GM21717 (cell line): ENCODE data around the gene P2RX5.
"Not testable (repeated sequence)": the region's sequence is repeated elsewhere in the genome, so short reads cannot be mapped to it uniquely, and the experiment has no call there.

ENCODE experiments used
- ATAC-seq: cut with Tn5 transposase; IDR thresholded peaks from one replicate; pipeline ENCODE4 v1.9.1; 2021; ENCODE audit warnings: mild to moderate bottlenecking, moderate library complexity; ENCODE audit not compliant: unreplicated experiment

The P2RX5 gene

GRCh38 chr17:3715296-3715695 lies 19.3 kb upstream of the P2RX5 start:
- no peak for ATAC-seq

- ATAC-seq = no peak
These were observed 17.0 kb upstream of the P2RX5 start for GRCh38 chr17:3712811-3713463.

GRCh38 chr17:3710951-3711383 lies 15.0 kb upstream of the P2RX5 start:
- peak; percentile 91 for ATAC-seq

GRCh38 chr17:3708366-3708765 lies 12.4 kb upstream of the P2RX5 start:
- no peak for ATAC-seq

- ATAC-seq = not testable (repeated sequence)
These were observed 9.7 kb upstream of the P2RX5 start for GRCh38 chr17:3705718-3705984.

- no peak for ATAC-seq
These were observed 9.2 kb upstream of the P2RX5 start for GRCh38 chr17:3704931-3705717.

GRCh38 chr17:3702041-3702539 lies 6.1 kb upstream of the P2RX5 start:
- ATAC-seq = not testable (repeated sequence)

- no peak for ATAC-seq
These were observed 4.0 kb upstream of the P2RX5 start for GRCh38 chr17:3699951-3700350.

GRCh38 chr17:3698139-3698538 lies 2.2 kb upstream of the P2RX5 start:
- ATAC-seq = no peak

GRCh38 chr17:3697103-3697476 lies 1.1 kb upstream of the P2RX5 start:
- no peak for ATAC-seq

GRCh38 chr17:3695129-3695722 lies 729 bp downstream of the P2RX5 start:
- ATAC-seq = no peak

GRCh38 chr17:3693829-3694231 lies 2.1 kb downstream of the P2RX5 start:
- peak; percentile 47 for ATAC-seq

- ATAC-seq = no peak
These were observed 2.8 kb downstream of the P2RX5 start for GRCh38 chr17:3693141-3693540.

- no peak for ATAC-seq
These were observed 3.6 kb downstream of the P2RX5 start for GRCh38 chr17:3692346-3692745.

- no peak for ATAC-seq
These were observed 4.3 kb downstream of the P2RX5 start for GRCh38 chr17:3691617-3692067.

GRCh38 chr17:3690094-3690715 lies 5.8 kb downstream of the P2RX5 start:
- no peak for ATAC-seq

- no peak for ATAC-seq
These were observed 6.5 kb downstream of the P2RX5 start for GRCh38 chr17:3689262-3690093.

GRCh38 chr17:3688852-3689261 lies 7.1 kb downstream of the P2RX5 start:
- no peak for ATAC-seq

GRCh38 chr17:3688027-3688553 lies 7.9 kb downstream of the P2RX5 start:
- no peak for ATAC-seq

- ATAC-seq = no peak
These were observed 10.8 kb downstream of the P2RX5 start for GRCh38 chr17:3685174-3685573.
